Measurements from ENCODE around the gene GLTPD2.

DNA sequence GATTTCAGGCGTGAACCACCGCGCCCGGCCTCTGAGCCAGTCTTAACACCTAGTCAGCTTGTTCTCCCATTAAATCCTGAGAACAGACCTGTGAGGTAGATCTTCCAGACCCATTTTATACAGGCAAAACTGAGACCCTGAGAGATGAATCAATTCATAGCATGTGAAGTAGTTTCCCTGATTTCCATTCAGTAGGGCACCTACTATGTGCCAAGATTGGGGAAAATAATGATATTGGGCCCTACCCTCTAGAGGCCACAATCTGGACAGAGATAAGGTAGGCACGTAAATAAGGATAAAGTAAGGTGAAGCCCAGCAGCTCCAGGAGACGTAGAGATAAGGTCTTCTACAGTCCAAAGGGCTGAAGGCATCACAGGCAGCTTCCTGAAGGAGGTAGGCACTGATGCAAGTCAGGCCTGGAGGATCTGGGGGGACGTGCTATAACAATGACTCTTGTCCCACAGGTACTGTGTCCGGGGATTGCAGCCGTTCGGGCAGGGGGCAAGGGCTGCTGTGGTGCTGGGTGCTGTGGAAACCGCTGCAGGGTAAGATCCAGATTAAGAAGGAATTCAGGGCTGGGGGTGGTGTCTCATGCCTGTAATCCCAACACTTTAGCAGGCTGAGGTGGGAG lies 8.3 kb upstream of the GLTPD2 start:
- no peak for TF ChIP-seq POLR2AphosphoS5 (IDR thresholded peaks at IDR 0.05; ENCODE audit: low read depth)
- TF ChIP-seq, protein P1, sequence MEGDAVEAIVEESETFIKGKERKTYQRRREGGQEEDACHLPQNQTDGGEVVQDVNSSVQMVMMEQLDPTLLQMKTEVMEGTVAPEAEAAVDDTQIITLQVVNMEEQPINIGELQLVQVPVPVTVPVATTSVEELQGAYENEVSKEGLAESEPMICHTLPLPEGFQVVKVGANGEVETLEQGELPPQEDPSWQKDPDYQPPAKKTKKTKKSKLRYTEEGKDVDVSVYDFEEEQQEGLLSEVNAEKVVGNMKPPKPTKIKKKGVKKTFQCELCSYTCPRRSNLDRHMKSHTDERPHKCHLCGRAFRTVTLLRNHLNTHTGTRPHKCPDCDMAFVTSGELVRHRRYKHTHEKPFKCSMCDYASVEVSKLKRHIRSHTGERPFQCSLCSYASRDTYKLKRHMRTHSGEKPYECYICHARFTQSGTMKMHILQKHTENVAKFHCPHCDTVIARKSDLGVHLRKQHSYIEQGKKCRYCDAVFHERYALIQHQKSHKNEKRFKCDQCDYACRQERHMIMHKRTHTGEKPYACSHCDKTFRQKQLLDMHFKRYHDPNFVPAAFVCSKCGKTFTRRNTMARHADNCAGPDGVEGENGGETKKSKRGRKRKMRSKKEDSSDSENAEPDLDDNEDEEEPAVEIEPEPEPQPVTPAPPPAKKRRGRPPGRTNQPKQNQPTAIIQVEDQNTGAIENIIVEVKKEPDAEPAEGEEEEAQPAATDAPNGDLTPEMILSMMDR (conservative IDR thresholded peaks at IDR 0.05; ENCODE audit: low read depth in 2 of 2) = no peak
- TF ChIP-seq EZH2 (IDR thresholded peaks at IDR 0.05; ENCODE audit: low read depth, unreplicated experiment) = no peak
- TF ChIP-seq, protein P2, sequence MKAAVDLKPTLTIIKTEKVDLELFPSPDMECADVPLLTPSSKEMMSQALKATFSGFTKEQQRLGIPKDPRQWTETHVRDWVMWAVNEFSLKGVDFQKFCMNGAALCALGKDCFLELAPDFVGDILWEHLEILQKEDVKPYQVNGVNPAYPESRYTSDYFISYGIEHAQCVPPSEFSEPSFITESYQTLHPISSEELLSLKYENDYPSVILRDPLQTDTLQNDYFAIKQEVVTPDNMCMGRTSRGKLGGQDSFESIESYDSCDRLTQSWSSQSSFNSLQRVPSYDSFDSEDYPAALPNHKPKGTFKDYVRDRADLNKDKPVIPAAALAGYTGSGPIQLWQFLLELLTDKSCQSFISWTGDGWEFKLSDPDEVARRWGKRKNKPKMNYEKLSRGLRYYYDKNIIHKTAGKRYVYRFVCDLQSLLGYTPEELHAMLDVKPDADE (IDR thresholded peaks at IDR 0.05) = no peak
- TF ChIP-seq CREB1 (CRISPR knock-in tag; IDR thresholded peaks at IDR 0.05; ENCODE audit: low read depth) = no peak
- TF ChIP-seq, protein P3, sequence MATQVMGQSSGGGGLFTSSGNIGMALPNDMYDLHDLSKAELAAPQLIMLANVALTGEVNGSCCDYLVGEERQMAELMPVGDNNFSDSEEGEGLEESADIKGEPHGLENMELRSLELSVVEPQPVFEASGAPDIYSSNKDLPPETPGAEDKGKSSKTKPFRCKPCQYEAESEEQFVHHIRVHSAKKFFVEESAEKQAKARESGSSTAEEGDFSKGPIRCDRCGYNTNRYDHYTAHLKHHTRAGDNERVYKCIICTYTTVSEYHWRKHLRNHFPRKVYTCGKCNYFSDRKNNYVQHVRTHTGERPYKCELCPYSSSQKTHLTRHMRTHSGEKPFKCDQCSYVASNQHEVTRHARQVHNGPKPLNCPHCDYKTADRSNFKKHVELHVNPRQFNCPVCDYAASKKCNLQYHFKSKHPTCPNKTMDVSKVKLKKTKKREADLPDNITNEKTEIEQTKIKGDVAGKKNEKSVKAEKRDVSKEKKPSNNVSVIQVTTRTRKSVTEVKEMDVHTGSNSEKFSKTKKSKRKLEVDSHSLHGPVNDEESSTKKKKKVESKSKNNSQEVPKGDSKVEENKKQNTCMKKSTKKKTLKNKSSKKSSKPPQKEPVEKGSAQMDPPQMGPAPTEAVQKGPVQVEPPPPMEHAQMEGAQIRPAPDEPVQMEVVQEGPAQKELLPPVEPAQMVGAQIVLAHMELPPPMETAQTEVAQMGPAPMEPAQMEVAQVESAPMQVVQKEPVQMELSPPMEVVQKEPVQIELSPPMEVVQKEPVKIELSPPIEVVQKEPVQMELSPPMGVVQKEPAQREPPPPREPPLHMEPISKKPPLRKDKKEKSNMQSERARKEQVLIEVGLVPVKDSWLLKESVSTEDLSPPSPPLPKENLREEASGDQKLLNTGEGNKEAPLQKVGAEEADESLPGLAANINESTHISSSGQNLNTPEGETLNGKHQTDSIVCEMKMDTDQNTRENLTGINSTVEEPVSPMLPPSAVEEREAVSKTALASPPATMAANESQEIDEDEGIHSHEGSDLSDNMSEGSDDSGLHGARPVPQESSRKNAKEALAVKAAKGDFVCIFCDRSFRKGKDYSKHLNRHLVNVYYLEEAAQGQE (IDR thresholded peaks at IDR 0.05; ENCODE audit: unreplicated experiment) = no peak
- TF ChIP-seq EZH2phosphoT487 (IDR thresholded peaks at IDR 0.05; ENCODE audit: unreplicated experiment) = no peak
- no peak for TF ChIP-seq JUNB (IDR thresholded peaks at IDR 0.05; ENCODE audit: unreplicated experiment)
- TF ChIP-seq STAT1 (IDR thresholded peaks at IDR 0.05; ENCODE audit: unreplicated experiment) = no peak
- no peak for TF ChIP-seq NANOG (IDR thresholded peaks at IDR 0.05; ENCODE audit: borderline replicate concordance)

Data from GM23338 (cell line).